Ishikawa (cell line): ENCODE measurements around the gene CIAO2B.

Experiments
- CEBPB ChIP-seq: IDR thresholded peaks from 2 replicates; pipeline ENCODE4 v1.6.1; 2012
- CREB1 ChIP-seq: IDR thresholded peaks from 2 replicates; pipeline ENCODE4 v1.6.1; 2012; ENCODE audit warnings: low read depth
- EGR1 ChIP-seq: IDR thresholded peaks from 2 replicates; pipeline ENCODE4 v1.6.1; 2012
- EP300 ChIP-seq: IDR thresholded peaks from 2 replicates; pipeline ENCODE4 v1.6.1; 2012; ENCODE audit warnings: borderline replicate concordance
- FOXM1 ChIP-seq: IDR thresholded peaks from 2 replicates; pipeline ENCODE4 v1.6.1; 2012; ENCODE audit warnings: low read depth, borderline replicate concordance
- NFIC ChIP-seq: IDR thresholded peaks from 2 replicates; pipeline ENCODE4 v1.6.1; 2012
- RAD21 ChIP-seq: IDR thresholded peaks from 2 replicates; pipeline ENCODE4 v1.6.1; 2012; ENCODE audit warnings: low read depth
- TAF1 ChIP-seq: IDR thresholded peaks from 2 replicates; pipeline ENCODE4 v1.6.1; 2012; ENCODE audit warnings: low read depth, mild to moderate bottlenecking
- TCF12 ChIP-seq: IDR thresholded peaks from 2 replicates; pipeline ENCODE4 v1.6.1; 2012; ENCODE audit warnings: low read depth
- TEAD4 ChIP-seq: IDR thresholded peaks from 2 replicates; pipeline ENCODE4 v1.6.1; 2012
- YY1 ChIP-seq: IDR thresholded peaks from 2 replicates; pipeline ENCODE4 v1.6.1; 2012; ENCODE audit warnings: low read depth
- ZBTB7A ChIP-seq: IDR thresholded peaks from 2 replicates; pipeline ENCODE4 v1.6.1; 2012; ENCODE audit warnings: low read depth
- TF ChIP-seq, protein P1 (sequence below): IDR thresholded peaks from 2 replicates; pipeline ENCODE4 v1.6.1; 2012
- TF ChIP-seq, protein P2 (sequence below): IDR thresholded peaks from 2 replicates; pipeline ENCODE4 v1.6.1; 2012
- TF ChIP-seq, protein P3 (sequence below): IDR thresholded peaks from 2 replicates; pipeline ENCODE4 v1.6.1; 2012; ENCODE audit warnings: low read depth, mild to moderate bottlenecking

Gene CIAO2B

DNA sequence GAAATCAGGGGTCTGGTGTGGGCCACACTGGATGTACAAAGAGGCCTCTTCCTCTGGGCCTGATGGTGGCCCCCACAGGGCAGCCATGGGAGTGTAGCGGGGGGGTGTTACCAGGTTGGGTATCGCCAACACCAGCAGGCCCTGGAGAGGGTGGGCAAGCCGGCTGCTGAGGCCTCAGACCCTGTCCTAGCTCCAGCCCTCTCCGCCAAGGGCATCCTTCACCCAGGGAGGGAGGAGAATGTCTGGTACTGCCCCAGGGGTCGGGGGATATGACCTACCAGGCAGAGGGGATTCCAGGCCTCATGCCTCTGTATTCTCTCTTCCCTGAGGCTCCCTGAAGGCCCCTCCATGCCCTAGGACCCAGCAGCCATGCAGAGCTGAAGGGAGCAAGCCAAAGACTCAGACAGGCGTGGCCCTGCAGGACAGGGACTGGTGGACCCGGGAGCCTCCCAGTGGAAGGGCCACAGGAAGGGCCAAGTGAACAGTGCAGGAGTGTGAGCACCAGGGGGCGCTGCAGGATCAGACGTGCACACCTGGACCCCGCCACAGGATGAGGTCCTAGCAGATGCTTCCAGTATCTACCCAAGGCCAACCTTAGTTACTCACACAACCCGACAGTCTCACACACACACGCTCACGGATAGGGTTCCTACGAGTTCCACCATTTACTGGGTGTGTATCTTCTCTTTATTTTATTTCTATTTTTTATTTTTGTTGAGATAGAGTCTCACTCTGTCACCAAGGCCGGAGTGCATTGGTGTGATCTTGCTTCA is 43.3 kb upstream of the CIAO2B start:
- TF ChIP-seq RAD21 = peak; percentile 99
- no peak for TF ChIP-seq FOXM1
- no peak for TF ChIP-seq YY1
- TF ChIP-seq TEAD4 = no peak
- TF ChIP-seq ZBTB7A = no peak
- TF ChIP-seq, protein P1, sequence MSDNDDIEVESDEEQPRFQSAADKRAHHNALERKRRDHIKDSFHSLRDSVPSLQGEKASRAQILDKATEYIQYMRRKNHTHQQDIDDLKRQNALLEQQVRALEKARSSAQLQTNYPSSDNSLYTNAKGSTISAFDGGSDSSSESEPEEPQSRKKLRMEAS = no peak; the same call in 1 of the 2 replicates

DNA sequence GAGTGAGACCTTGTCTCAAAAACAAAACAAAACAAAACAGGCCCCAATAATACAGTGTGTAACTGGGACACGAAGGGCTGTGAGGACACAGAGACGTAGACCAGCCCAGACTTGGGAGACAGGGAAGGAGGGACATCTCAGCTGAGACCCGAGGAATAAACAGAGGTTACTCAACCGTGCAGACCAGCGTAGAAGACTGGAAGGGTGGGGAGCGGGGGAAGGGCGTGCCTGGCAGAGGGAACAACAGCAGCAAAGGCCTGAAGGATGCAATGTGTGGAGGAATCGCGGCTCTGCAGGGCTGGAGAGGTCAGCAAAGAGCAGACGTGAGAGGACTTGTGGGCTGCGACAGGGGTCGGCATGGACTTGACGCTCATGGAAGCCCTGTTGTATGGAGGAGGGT is 42.5 kb upstream of the CIAO2B start:
- TF ChIP-seq NFIC = no peak
- no peak for TF ChIP-seq EGR1
- TF ChIP-seq, protein P1 = no peak
- no peak for TF ChIP-seq EP300
- no peak for TF ChIP-seq TCF12
- TF ChIP-seq CEBPB = no peak
- TF ChIP-seq TAF1 = no peak
- TF ChIP-seq TEAD4 = no peak
- no peak for TF ChIP-seq CREB1
- no peak for TF ChIP-seq ZBTB7A
- no peak for TF ChIP-seq RAD21
- no peak for TF ChIP-seq YY1
- TF ChIP-seq FOXM1 = no peak

DNA sequence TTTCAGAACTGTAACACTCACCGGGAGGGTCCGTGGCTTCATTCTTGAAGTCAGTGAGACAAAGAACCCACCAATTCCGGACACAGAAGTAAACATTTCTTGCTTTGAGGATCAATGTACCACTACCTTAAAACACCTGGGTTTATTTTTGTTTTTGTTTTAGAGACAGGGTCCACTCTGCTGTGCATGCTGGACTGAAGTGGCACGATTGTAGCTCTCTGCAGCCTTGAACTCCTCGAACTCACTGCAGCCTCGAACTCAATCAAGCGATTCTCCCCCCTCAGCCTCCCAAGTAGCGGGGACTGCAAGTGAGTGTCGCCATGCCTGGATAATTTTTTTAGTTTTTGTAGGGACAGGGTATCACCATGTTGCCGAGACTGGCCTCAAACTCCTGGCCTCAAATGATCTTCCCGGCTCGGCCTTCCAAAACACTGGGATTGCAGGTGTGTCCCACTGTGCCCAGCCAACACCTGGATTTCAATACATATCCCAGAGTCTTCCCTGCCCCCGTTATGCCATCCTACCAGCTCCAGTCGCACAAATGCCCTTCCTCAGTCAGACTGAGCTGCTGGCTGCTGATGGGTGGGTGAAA is 41.2 kb upstream of the CIAO2B start:
- no peak for TF ChIP-seq FOXM1
- TF ChIP-seq, protein P1 = no peak
- TF ChIP-seq, protein P2, sequence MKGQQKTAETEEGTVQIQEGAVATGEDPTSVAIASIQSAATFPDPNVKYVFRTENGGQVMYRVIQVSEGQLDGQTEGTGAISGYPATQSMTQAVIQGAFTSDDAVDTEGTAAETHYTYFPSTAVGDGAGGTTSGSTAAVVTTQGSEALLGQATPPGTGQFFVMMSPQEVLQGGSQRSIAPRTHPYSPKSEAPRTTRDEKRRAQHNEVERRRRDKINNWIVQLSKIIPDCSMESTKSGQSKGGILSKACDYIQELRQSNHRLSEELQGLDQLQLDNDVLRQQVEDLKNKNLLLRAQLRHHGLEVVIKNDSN = no peak
- TF ChIP-seq, protein P3, sequence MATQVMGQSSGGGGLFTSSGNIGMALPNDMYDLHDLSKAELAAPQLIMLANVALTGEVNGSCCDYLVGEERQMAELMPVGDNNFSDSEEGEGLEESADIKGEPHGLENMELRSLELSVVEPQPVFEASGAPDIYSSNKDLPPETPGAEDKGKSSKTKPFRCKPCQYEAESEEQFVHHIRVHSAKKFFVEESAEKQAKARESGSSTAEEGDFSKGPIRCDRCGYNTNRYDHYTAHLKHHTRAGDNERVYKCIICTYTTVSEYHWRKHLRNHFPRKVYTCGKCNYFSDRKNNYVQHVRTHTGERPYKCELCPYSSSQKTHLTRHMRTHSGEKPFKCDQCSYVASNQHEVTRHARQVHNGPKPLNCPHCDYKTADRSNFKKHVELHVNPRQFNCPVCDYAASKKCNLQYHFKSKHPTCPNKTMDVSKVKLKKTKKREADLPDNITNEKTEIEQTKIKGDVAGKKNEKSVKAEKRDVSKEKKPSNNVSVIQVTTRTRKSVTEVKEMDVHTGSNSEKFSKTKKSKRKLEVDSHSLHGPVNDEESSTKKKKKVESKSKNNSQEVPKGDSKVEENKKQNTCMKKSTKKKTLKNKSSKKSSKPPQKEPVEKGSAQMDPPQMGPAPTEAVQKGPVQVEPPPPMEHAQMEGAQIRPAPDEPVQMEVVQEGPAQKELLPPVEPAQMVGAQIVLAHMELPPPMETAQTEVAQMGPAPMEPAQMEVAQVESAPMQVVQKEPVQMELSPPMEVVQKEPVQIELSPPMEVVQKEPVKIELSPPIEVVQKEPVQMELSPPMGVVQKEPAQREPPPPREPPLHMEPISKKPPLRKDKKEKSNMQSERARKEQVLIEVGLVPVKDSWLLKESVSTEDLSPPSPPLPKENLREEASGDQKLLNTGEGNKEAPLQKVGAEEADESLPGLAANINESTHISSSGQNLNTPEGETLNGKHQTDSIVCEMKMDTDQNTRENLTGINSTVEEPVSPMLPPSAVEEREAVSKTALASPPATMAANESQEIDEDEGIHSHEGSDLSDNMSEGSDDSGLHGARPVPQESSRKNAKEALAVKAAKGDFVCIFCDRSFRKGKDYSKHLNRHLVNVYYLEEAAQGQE = no peak
- TF ChIP-seq EGR1 = no peak
- TF ChIP-seq TEAD4 = no peak
- TF ChIP-seq EP300 = no peak
- TF ChIP-seq TAF1 = no peak
- no peak for TF ChIP-seq TCF12
- TF ChIP-seq NFIC = no peak
- no peak for TF ChIP-seq RAD21
- TF ChIP-seq CEBPB = no peak

DNA sequence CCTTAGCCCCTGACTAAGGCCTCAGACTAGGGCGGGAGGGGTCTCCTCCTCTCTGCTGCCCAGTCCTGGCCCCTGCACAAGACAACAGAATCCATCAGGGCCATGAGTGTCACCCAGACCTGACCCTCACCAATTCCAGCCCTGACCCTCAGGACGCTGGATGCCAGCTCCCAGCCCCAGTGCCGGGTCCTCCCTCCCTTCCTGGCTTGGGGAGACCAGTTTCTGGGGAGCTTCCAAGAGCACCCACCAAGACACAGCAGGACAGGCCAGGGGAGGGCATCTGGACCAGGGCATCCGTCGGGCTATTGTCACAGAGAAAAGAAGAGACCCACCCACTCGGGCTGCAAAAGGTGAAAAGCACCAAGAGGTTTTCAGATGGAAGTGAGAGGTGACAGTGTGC is 39.5 kb upstream of the CIAO2B start:
- no peak for TF ChIP-seq YY1
- no peak for TF ChIP-seq EGR1
- TF ChIP-seq NFIC = no peak
- no peak for TF ChIP-seq RAD21
- TF ChIP-seq, protein P3 = no peak
- no peak for TF ChIP-seq TCF12
- no peak for TF ChIP-seq CEBPB
- no peak for TF ChIP-seq CREB1
- TF ChIP-seq FOXM1 = no peak

DNA sequence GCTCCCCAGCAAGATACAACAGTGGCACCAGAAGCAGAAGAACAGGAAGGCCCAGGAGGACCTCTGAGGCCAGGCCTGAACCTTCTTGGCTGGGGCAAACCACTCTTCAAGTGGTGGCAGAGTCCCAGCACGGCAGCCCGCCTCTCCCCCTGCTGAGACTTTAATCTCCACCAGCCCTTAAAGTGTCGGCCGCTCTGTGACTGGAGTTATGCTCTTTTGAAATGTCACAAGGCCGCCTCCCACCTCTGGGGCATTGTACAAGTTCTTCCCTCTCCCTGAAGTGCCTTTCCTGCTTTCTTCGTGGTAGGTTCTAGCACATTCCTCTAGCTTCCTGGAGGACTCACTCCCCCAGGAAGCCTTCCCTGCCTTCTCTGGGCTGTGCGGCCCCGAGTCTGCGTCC is 38.8 kb upstream of the CIAO2B start:
- TF ChIP-seq NFIC (peak; percentile 12; the same call in 1 of the 2 replicates), FOXM1 (no peak)
